ENCODE data around the gene CDK19. TPM values are rescaled to one million over a fixed set of nuclear protein-coding genes. Genes with fewer than 3 reads are reported as not detected.

CDK19 gene
- total RNA-seq, 1 experiment from 2014 or later: 7.0 TPM

DNA sequence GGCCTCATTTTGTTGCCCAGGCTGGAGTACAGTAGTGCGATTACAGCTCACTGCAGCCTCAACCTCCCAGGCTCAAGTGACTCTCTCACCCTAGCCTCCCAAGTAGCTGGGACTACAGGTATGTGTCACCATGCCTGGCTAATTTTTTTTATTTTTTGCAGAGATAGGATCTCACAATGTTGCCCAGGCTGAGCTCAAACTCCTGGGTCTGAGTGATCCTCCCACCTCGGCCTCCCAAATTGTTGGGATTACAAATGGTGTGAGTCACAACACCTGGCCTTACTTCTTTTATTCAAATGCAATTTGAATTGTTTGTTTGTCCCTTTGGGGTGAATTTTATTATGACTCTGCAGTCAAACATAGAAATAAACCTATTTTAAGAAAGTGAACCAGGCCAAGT, 207.1 kb downstream of the CDK19 start:
- Histone ChIP-seq H3K23me2 (ENCODE audit: insufficient read length, low read depth, low read length, poor library complexity, severe bottlenecking) (no peaks in the 10 kb centered on the region), H4K91ac (ENCODE audit: insufficient read length, low read depth, low read length) (no peak overlapping the region), H2AK5ac (ENCODE audit: insufficient read length, low read length) (no peak overlapping the region), H2BK12ac (ENCODE audit: insufficient read length, low read depth, low read length) (no peak overlapping the region), H3K79me2 (ENCODE audit: insufficient read depth, low read length) (no peaks in the 10 kb centered on the region), H3K4ac (ENCODE audit: low read depth, low read length) (no peak overlapping the region), H4K5ac (ENCODE audit: insufficient read length, low read depth, low read length) (no peak overlapping the region), H3K56ac (ENCODE audit: insufficient read length, low read depth, low read length) (no peak overlapping the region), H2BK5ac (ENCODE audit: insufficient read length, low read length) (no peak overlapping the region), H2AFZ (ENCODE audit: low read length) (no peak overlapping the region), H3T11ph (ENCODE audit: low read length) (no peak overlapping the region), H2BK20ac (ENCODE audit: low read depth, low read length, poor library complexity, severe bottlenecking) (no peak overlapping the region), H3K4me1 (ENCODE audit: insufficient read depth, low read length) (peaks cover 6% of the 10 kb centered on the region), H4K20me1 (ENCODE audit: control insufficient read depth, insufficient read depth, insufficient read length) (no peaks in the 10 kb centered on the region), H3K23ac (ENCODE audit: insufficient read length, low read depth, low read length) (no peak overlapping the region), H3K14ac (ENCODE audit: insufficient read depth, low read length) (no peak overlapping the region), H2BK120ac (ENCODE audit: low read depth, low read length, poor library complexity, severe bottlenecking) (no peak overlapping the region), H3K9ac (ENCODE audit: extremely low read depth, insufficient read length, low read length) (no peak overlapping the region), H3K79me1 (ENCODE audit: insufficient read depth, low read depth, low read length, poor library complexity, severe bottlenecking) (no peaks in the 10 kb centered on the region), H3K27ac (ENCODE audit: insufficient read length, low read depth, low read length) (no peak overlapping the region), H3K4me2 (ENCODE audit: insufficient read depth, insufficient read length, low read length) (no peak overlapping the region), H2BK15ac (ENCODE audit: low read depth, low read length) (no peak overlapping the region), H3K18ac (ENCODE audit: insufficient read length, low read depth, low read length) (no peak overlapping the region), H4K8ac (replicated peaks; ENCODE audit: insufficient read length, low read depth, low read length) (no peak overlapping the region), H3K9me3 (ENCODE audit: control insufficient read depth, low read depth, low read length) (no peaks in the 10 kb centered on the region), H3K27me3 (ENCODE audit: insufficient read depth, low read length) (no peaks in the 10 kb centered on the region)
- TF ChIP-seq CTCF (conservative IDR thresholded peaks at IDR 0.05): no peak
- Mint-ChIP-seq H3K4me1 (peaks cover 22 to 26% of the 10 kb centered on the region in 2 experiments), H3K27me3 (ENCODE audit: low read depth) (no peaks in the 10 kb centered on the region), H3K9me3 (no peaks in the 10 kb centered on the region), H3K36me3 (ENCODE audit: insufficient read depth in 1 of 3, low read depth in 3 of 3) (no peaks in the 10 kb centered on the region; a peak in 1 of 7 replicates), H3K27ac (no peak overlapping the region), H3K4me3 (no peak overlapping the region)
- WGBS (ENCODE audit: extremely low coverage, insufficient read length, low lambda C conversion rate): no CpG with 5 or more reads among the region's 2 CpGs
- no peak for DNase-seq

Data from H9 (cell line).